ENCODE measurements around the gene PTPRK.

Gene PTPRK

GRCh38 chr6:128303870-128304269 lies 216.5 kb downstream of the PTPRK start:
- Histone ChIP-seq H3K9me3 (ENCODE audit: low read length) (no peaks in the 10 kb centered on the region), H3K4me3 (ENCODE audit: low read depth, low read length, poor library complexity, severe bottlenecking) (no peak overlapping the region), H3K36me3 (ENCODE audit: insufficient read depth, low read length) (no peaks in the 10 kb centered on the region), H3K4me1 (ENCODE audit: insufficient read depth, low read length, severe bottlenecking) (no peaks in the 10 kb centered on the region), H2AFZ (ENCODE audit: low read length) (no peak overlapping the region), H3K4me2 (ENCODE audit: low read length) (no peak overlapping the region), H4K20me1 (ENCODE audit: insufficient read depth, low read length) (no peaks in the 10 kb centered on the region), H3K79me2 (ENCODE audit: insufficient read depth, low read length) (no peaks in the 10 kb centered on the region), H3K27ac (ENCODE audit: low read depth, low read length, poor library complexity, severe bottlenecking) (no peak overlapping the region), H3K9me2 (ENCODE audit: low read depth, low read length) (no peaks in the 10 kb centered on the region), H3K9ac (ENCODE audit: low read length) (no peak overlapping the region), H3F3A (ENCODE audit: insufficient read depth, low read length) (no peaks in the 10 kb centered on the region), H3K27me3 (ENCODE audit: insufficient read depth, low read length) (no peaks in the 10 kb centered on the region)
- TF ChIP-seq EZH2 (IDR thresholded peaks at IDR 0.05; ENCODE audit: borderline replicate concordance, low read length) = no peak
- TF ChIP-seq, protein P1, sequence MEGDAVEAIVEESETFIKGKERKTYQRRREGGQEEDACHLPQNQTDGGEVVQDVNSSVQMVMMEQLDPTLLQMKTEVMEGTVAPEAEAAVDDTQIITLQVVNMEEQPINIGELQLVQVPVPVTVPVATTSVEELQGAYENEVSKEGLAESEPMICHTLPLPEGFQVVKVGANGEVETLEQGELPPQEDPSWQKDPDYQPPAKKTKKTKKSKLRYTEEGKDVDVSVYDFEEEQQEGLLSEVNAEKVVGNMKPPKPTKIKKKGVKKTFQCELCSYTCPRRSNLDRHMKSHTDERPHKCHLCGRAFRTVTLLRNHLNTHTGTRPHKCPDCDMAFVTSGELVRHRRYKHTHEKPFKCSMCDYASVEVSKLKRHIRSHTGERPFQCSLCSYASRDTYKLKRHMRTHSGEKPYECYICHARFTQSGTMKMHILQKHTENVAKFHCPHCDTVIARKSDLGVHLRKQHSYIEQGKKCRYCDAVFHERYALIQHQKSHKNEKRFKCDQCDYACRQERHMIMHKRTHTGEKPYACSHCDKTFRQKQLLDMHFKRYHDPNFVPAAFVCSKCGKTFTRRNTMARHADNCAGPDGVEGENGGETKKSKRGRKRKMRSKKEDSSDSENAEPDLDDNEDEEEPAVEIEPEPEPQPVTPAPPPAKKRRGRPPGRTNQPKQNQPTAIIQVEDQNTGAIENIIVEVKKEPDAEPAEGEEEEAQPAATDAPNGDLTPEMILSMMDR (IDR thresholded peaks at IDR 0.05; ENCODE audit: low read length) = no peak

GRCh38 chr6:128302942-128303341 lies 217.5 kb downstream of the PTPRK start:
- TF ChIP-seq EZH2 (IDR thresholded peaks at IDR 0.05; ENCODE audit: borderline replicate concordance, low read length) = no peak
- TF ChIP-seq, protein P1 (IDR thresholded peaks at IDR 0.05; ENCODE audit: low read length) = no peak
- H3K36me3 ChIP-seq (ENCODE audit: insufficient read depth, low read length) = no peaks in the 10 kb centered on the region
- no peak overlapping the region for H3K4me2 ChIP-seq (ENCODE audit: low read length)
- no peaks in the 10 kb centered on the region for H3K4me1 ChIP-seq (ENCODE audit: insufficient read depth, low read length, severe bottlenecking)
- no peaks in the 10 kb centered on the region for H3K79me2 ChIP-seq (ENCODE audit: insufficient read depth, low read length)
- H3K9ac ChIP-seq (ENCODE audit: low read length) = no peak overlapping the region
- no peak overlapping the region for H2AFZ ChIP-seq (ENCODE audit: low read length)
- no peaks in the 10 kb centered on the region for H3K9me3 ChIP-seq (ENCODE audit: low read length)
- H3F3A ChIP-seq (ENCODE audit: insufficient read depth, low read length) = no peaks in the 10 kb centered on the region
- no peak overlapping the region for H3K4me3 ChIP-seq (ENCODE audit: low read depth, low read length, poor library complexity, severe bottlenecking)
- H3K9me2 ChIP-seq (ENCODE audit: low read depth, low read length) = no peaks in the 10 kb centered on the region
- no peak overlapping the region for H3K27ac ChIP-seq (ENCODE audit: low read depth, low read length, poor library complexity, severe bottlenecking)
- no peaks in the 10 kb centered on the region for H3K27me3 ChIP-seq (ENCODE audit: insufficient read depth, low read length)
- H4K20me1 ChIP-seq (ENCODE audit: insufficient read depth, low read length) = no peaks in the 10 kb centered on the region

- no peaks in the 10 kb centered on the region for H3K9me3 ChIP-seq (ENCODE audit: low read length)
- H3K9ac ChIP-seq (ENCODE audit: low read length) = no peak overlapping the region
- H4K20me1 ChIP-seq (ENCODE audit: insufficient read depth, low read length) = no peaks in the 10 kb centered on the region
- no peak overlapping the region for H3K4me3 ChIP-seq (ENCODE audit: low read depth, low read length, poor library complexity, severe bottlenecking)
- no peak overlapping the region for H2AFZ ChIP-seq (ENCODE audit: low read length)
- no peaks in the 10 kb centered on the region for H3F3A ChIP-seq (ENCODE audit: insufficient read depth, low read length)
- no peak overlapping the region for H3K27ac ChIP-seq (ENCODE audit: low read depth, low read length, poor library complexity, severe bottlenecking)
- H3K79me2 ChIP-seq (ENCODE audit: insufficient read depth, low read length) = no peaks in the 10 kb centered on the region
- no peaks in the 10 kb centered on the region for H3K27me3 ChIP-seq (ENCODE audit: insufficient read depth, low read length)
- H3K4me2 ChIP-seq (ENCODE audit: low read length) = no peak overlapping the region
- no peaks in the 10 kb centered on the region for H3K4me1 ChIP-seq (ENCODE audit: insufficient read depth, low read length, severe bottlenecking)
- no peaks in the 10 kb centered on the region for H3K9me2 ChIP-seq (ENCODE audit: low read depth, low read length)
- TF ChIP-seq, protein P1 (IDR thresholded peaks at IDR 0.05; ENCODE audit: low read length) = no peak
- no peak for TF ChIP-seq EZH2 (IDR thresholded peaks at IDR 0.05; ENCODE audit: borderline replicate concordance, low read length)
- no peaks in the 10 kb centered on the region for H3K36me3 ChIP-seq (ENCODE audit: insufficient read depth, low read length)
These were observed 224.7 kb downstream of the PTPRK start for GRCh38 chr6:128295670-128296069.
